Astrocyte (in vitro differentiated cells and primary cell): ENCODE measurements around the gene ABCG5.

Experiments
- CTCF ChIP-seq: IDR thresholded peaks from 2 replicates; pipeline ENCODE4 v1.5.1; 2011; ENCODE audit warnings: low read depth, mild to moderate bottlenecking, inconsistent platforms, low read length, moderate library complexity; ENCODE audit not compliant: insufficient read depth
- EZH2 ChIP-seq: IDR thresholded peaks from 2 replicates; pipeline ENCODE4 v1.6.1; 2012; ENCODE audit warnings: mild to moderate bottlenecking, low read length, inconsistent platforms; ENCODE audit not compliant: insufficient read depth

GRCh38 chr2:43806719-43807031 is 32.0 kb downstream of the ABCG5 start:
- TF ChIP-seq CTCF (no peak), EZH2 (no peak)
